HepG2 (cell line): ENCODE measurements around the gene PRKAR1B. TPM values are rescaled to one million over a fixed set of nuclear protein-coding genes. Genes with fewer than 3 reads are reported as not detected.

Experiments used
- ATAC-seq: fragments of 200-7000 bp; cut with Tn5 transposase; 3 replicates; pipeline ENCODE4 v1.9.1; 2020; ENCODE audit warnings: mild to moderate bottlenecking, moderate library complexity
- BruUV-seq: library from RNA; stranded (reverse); fragments of 400-500 nt; replicated peaks from 2 replicates; lab custom pipeline; 2021; lab: Mats Ljungman, UMichigan
- CTCF ChIA-PET: fragments of 300-600 bp; formaldehyde crosslinking; extraction: SDS; loops from one replicate; lab custom pipeline; 2021; ENCODE audit warnings: low total read pairs, inconsistent platforms, low intra/inter-chr PET ratio; lab: Yijun Ruan, JAX
- POLR2A ChIA-PET: fragments of 350-600 bp; sonication (Branson Sonifier 250); formaldehyde crosslinking; loops from one replicate; lab custom pipeline; 2020; ENCODE audit warnings: antibody characterized with exemption, inconsistent platforms; lab: Yijun Ruan, JAX
- DNase-seq: peaks from one replicate; pipeline ENCODE4 v3.0.0-alpha.2; 2015; ENCODE audit warnings: low spot score
- FAIRE-seq: peaks from 3 replicates; lab custom pipeline; 2011; peaks lifted over from hg19 to GRCh38; lab: Jason Lieb, UNC
- H2AFZ ChIP-seq: one replicate; pipeline ENCODE4 v1.6.1; 2011; ENCODE audit warnings: low read length, inconsistent platforms
- H3K27ac ChIP-seq: fragments of 300-600 bp; 3 replicates; pipeline ENCODE4 v1.8.0; 2011; ENCODE audit warnings: mixed run types, mild to moderate bottlenecking, mixed read lengths, low read length, inconsistent platforms; ENCODE audit not compliant: insufficient read depth; ENCODE audit errors: extremely low read length
- H3K27me3 ChIP-seq, 2 experiments: fragments of 200-600 bp in 1 of 2; 2 replicates in 1 of 2; 3 replicates in 1 of 2; pipeline versions ENCODE4 v1.6.0 to v1.8.0; 2011; ENCODE audit warnings: low read length in 2 of 2, mild to moderate bottlenecking in 2 of 2, moderate library complexity in 2 of 2, inconsistent platforms in 1 of 2; ENCODE audit not compliant: insufficient read depth in 2 of 2, control insufficient read depth in 1 of 2
- H3K36me3 ChIP-seq, 2 experiments: fragments of 200-600 bp in 1 of 2; replicated peaks in 1 of 2; 2 replicates in 1 of 2; 3 replicates in 1 of 2; pipeline versions ENCODE4 v1.5.1 to v1.8.0; 2011; ENCODE audit warnings: low read length in 2 of 2, inconsistent platforms in 1 of 2; ENCODE audit not compliant: insufficient read depth in 2 of 2, control insufficient read depth in 1 of 2
- H3K4me1 ChIP-seq: 2 replicates; pipeline ENCODE4 v1.5.1; 2012; ENCODE audit warnings: low read length, inconsistent platforms; ENCODE audit not compliant: insufficient read depth
- H3K4me2 ChIP-seq: 2 replicates; pipeline ENCODE4 v1.6.0; 2011; ENCODE audit warnings: low read depth, low read length, inconsistent platforms
- H3K4me3 ChIP-seq, 3 experiments: fragments of 200-600 bp in 1 of 3; sonication (generic), shearing (Covaris generic) in 1 of 3; replicated peaks in 1 of 3; 2 replicates each; pipeline ENCODE4 v1.5.1; 2011 to 2016; ENCODE audit warnings: low read length in 3 of 3, inconsistent platforms in 2 of 3, low read depth in 2 of 3, mild to moderate bottlenecking in 2 of 3, control low read depth in 1 of 3, mixed read lengths in 1 of 3; ENCODE audit not compliant: insufficient read depth in 1 of 3
- H3K79me2 ChIP-seq: one replicate; pipeline ENCODE4 v1.6.1; 2011; ENCODE audit warnings: low read length, inconsistent platforms; ENCODE audit not compliant: insufficient read depth
- H3K9ac ChIP-seq: 2 replicates; pipeline ENCODE4 v1.6.0; 2011; ENCODE audit warnings: mild to moderate bottlenecking, low read depth, low read length, inconsistent platforms; ENCODE audit not compliant: insufficient read depth
- H3K9me3 ChIP-seq: 2 replicates; pipeline ENCODE4 v1.5.1; 2012; ENCODE audit warnings: mild to moderate bottlenecking, low read length
- H4K20me1 ChIP-seq: 2 replicates; pipeline ENCODE4 v1.6.0; 2011; ENCODE audit warnings: inconsistent platforms, mild to moderate bottlenecking, low read length, moderate library complexity; ENCODE audit not compliant: insufficient read depth
- AGO2 ChIP-seq: fragments of 200-400 bp; formaldehyde crosslinking; optimal IDR thresholded peaks from 2 replicates; pipeline ENCODE3; 2017; ENCODE audit warnings: mild to moderate bottlenecking, low read depth, low read length, moderate library complexity
- NFKB2 ChIP-seq: sonication (generic); formaldehyde crosslinking; IDR thresholded peaks from 2 replicates; pipeline ENCODE4 v1.4.0; 2020; ENCODE audit warnings: missing genetic modification reagents, borderline replicate concordance
- SIX4 ChIP-seq: sonication (generic); formaldehyde crosslinking; IDR thresholded peaks from 2 replicates; pipeline ENCODE4 v1.4.0; 2020; ENCODE audit warnings: missing genetic modification reagents
- ZFYVE20 ChIP-seq: sonication (generic); formaldehyde crosslinking; IDR thresholded peaks from 2 replicates; pipeline ENCODE4 v1.8.0; 2023; ENCODE audit warnings: low read depth, mild to moderate bottlenecking, moderate library complexity, missing genetic modification reagents, borderline replicate concordance
- ZSCAN22 ChIP-seq: sonication (generic); formaldehyde crosslinking; IDR thresholded peaks from 2 replicates; pipeline ENCODE4 v1.4.0; 2020; ENCODE audit warnings: mild to moderate bottlenecking, missing genetic modification reagents
- WGBS: methylation state at CpG from one replicate; pipeline ENCODE4 v1.1.6; 2017; ENCODE audit warnings: low lambda C conversion rate; 5-methylcytosine and 5-hydroxymethylcytosine counted together
- in situ Hi-C: cut with HindIII; loops from 2 replicates; pipeline ENCODE4 v1.10.0; 2017; ENCODE audit warnings: low pct_unique_long_range_greater_than_20kb; ENCODE audit not compliant: extremely low pct_ligation_motif_present
- intact Hi-C: fragments of 100-400 bp; cut with micrococcal nuclease; formaldehyde crosslinking; loops from one replicate; pipeline ENCODE4 v1.10.0; 2022; ENCODE audit not compliant: unreplicated experiment
- polyA plus RNA-seq, 8 experiments: library from polyadenylated mRNA; depleted of rRNA in 3 of 8; stranded (reverse) in 7 of 8; unstranded in 1 of 8; fragments of >200 nt; fragmentation: Illumina TruSeq in 4 of 8; extraction: Trizol in 4 of 8; gene quantifications; 2 replicates each; pipeline versions ENCODE4 v1.2.1 to v1.2.3, GENCODE V29; 2011 to 2016; ENCODE audit warnings: low read depth in 4 of 8, missing spikeins in 1 of 8, mixed read lengths in 1 of 8; ENCODE audit not compliant: insufficient read depth in 1 of 8
- total RNA-seq, 5 experiments: library from RNA; depleted of rRNA; stranded (reverse); fragments of >200 nt; fragmentation: Illumina TruSeq; extraction: Trizol; gene quantifications; 2 replicates each; pipeline ENCODE4 v1.2.3, GENCODE V29; 2016; ENCODE audit warnings: low read depth in 1 of 5
- TF ChIP-seq, protein P1 (sequence below): IDR thresholded peaks from 2 replicates; pipeline ENCODE4 v1.6.1; 2016; ENCODE audit warnings: missing compliant biosample characterization, missing genetic modification reagents, borderline replicate concordance

PRKAR1B gene
- total and polyA plus RNA-seq, 2 of the 13 experiments (the other 11 are each of a cell fraction or from before 2014, with no cell fraction given), result 7.9 to 28.2 TPM

DNA sequence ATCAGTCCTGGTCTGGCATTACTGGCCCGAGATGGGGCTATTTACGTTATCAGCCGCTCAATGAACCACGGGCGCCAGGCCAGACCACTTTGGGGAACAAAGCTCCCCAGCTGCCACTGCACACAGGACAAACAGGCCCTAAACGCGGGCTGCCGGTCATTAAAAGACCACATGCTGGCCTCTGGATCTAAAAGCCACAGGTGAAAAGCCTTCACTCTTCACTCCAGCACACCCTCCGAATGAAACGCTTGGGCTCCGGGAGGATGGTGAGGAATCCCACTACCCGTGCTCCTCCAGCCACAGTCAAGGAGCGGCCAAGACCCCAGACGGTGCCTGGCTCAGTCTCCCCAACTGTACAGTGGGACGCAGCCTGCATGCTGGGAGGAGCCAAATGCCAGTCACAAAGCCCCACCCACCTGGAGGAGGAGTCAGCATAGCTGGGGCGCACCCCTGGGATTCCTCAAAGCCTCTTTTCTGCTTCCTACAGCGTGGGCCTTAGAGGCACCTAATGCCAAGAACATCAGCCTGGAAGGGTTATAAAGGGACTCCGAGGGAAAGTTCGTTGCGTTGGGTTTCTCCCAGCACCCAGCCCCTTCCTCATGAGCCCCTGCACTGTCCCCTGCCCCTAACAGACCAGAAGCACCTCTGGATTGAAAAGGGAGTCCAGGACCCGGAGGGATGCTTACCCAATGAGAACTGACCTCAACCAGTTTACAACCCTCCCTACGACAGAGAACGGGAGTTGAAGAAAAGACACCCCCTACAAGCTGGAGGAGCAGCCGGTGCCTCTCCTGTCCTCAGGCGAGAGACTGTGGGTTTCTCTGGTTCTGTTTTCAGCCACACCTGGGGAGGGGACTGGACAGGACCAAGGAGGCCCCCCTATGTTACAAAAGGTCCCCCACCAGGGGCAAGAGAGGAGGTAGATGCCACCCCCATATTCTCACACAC is 212.2 kb downstream of the PRKAR1B start:
- no peak for FAIRE-seq
- POLR2A ChIA-PET, result interaction anchor here (0.8 to 1.4 kb wide), 2 partner anchors 12 to 35 kb away, joined by 3 read pairs; no protein-coding TSS in a partner anchor
- H3K4me1 ChIP-seq, result no peaks in the 10 kb centered on the region
- intact Hi-C loops, result loop anchor here (5.0 kb wide), 1 partner anchor 183 kb away; no protein-coding TSS in a partner anchor
- no peaks in the 10 kb centered on the region for H3K9me3 ChIP-seq
- peaks cover 0 to 23% of the 10 kb centered on the region in 2 experiments; a peak in 4 of 5 replicates for H3K27me3 ChIP-seq
- no peak overlapping the region for H3K27ac ChIP-seq
- no peaks in the 10 kb centered on the region for H3K36me3 ChIP-seq
- DNase-seq, result no peak
- CTCF ChIA-PET, result no interaction called here
- H3K4me2 ChIP-seq, result no peak overlapping the region
- 84% methylated on average over 19 of the region's 25 CpGs for WGBS
- H3K9ac ChIP-seq, result no peak overlapping the region
- peaks cover 2% of the 10 kb centered on the region for H3K79me2 ChIP-seq
- TF ChIP-seq, protein P1, sequence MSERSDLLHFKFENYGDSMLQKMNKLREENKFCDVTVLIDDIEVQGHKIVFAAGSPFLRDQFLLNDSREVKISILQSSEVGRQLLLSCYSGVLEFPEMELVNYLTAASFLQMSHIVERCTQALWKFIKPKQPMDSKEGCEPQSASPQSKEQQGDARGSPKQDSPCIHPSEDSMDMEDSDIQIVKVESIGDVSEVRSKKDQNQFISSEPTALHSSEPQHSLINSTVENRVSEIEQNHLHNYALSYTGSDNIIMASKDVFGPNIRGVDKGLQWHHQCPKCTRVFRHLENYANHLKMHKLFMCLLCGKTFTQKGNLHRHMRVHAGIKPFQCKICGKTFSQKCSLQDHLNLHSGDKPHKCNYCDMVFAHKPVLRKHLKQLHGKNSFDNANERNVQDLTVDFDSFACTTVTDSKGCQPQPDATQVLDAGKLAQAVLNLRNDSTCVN, result no peak
- TF ChIP-seq NFKB2 (CRISPR knock-in tag) (no peak), ZFYVE20 (no peak), SIX4 (no peak), AGO2 (no peak), ZSCAN22 (CRISPR knock-in tag) (no peak)
- ATAC-seq, result no peak
- no TSS peak for BruUV-seq
- no peak overlapping the region for H3K4me3 ChIP-seq
- no peak overlapping the region for H2AFZ ChIP-seq
- H4K20me1 ChIP-seq, result no peaks in the 10 kb centered on the region
- in situ Hi-C loops, result no loop called here
